Stimulated activated CD4-positive, alpha-beta T cell treated with anti-CD3 and anti-CD28 coated beads, Interleukin-1b, Interleukin-23, amount 100 ng/mL, for 1 hour (primary cell): ENCODE measurements around the gene SMIM22.

Source experiments
- DNase-seq, 2 donors: peaks; one replicate each; pipeline ENCODE4 v3.0.0-alpha.2; 2020; ENCODE audit warnings: low read depth in 2 of 2

The SMIM22 gene

DNA sequence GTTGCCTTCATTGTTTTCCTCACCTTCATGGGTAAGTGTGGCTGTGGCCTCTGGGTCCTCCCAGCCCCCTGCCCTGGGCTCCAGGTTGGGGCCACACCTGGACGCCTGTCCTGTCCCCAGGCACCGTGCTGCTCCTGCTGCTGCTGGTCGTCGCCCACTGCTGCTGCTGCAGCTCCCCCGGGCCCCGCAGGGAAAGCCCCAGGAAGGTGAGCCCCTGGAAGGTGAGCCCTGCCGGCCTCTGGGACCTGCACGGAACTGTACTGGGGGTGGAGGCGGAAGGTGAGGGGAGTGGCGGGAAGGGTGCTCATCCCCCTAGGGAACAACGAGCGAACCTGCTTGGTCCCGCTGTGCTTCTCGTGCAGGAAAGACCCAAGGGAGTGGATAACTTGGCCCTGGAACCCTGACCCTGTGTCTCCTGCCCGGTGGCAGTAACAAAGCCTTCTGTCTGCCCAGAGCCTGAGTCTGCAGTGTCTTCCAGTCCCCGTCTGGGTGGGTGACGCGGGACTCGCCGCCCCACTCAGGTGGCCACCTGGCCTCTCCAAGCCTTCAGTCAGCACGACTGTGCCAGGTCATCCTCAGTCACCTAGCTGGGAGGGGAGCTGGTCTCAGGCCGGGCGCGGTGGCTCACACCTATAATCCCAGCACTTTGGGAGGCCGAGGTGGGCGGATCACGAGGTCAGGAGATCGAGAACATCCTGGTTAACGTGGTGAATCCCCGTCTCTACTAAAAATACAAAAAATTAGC is 831 bp downstream of the SMIM22 start:
- DNase-seq, result no peak

DNA sequence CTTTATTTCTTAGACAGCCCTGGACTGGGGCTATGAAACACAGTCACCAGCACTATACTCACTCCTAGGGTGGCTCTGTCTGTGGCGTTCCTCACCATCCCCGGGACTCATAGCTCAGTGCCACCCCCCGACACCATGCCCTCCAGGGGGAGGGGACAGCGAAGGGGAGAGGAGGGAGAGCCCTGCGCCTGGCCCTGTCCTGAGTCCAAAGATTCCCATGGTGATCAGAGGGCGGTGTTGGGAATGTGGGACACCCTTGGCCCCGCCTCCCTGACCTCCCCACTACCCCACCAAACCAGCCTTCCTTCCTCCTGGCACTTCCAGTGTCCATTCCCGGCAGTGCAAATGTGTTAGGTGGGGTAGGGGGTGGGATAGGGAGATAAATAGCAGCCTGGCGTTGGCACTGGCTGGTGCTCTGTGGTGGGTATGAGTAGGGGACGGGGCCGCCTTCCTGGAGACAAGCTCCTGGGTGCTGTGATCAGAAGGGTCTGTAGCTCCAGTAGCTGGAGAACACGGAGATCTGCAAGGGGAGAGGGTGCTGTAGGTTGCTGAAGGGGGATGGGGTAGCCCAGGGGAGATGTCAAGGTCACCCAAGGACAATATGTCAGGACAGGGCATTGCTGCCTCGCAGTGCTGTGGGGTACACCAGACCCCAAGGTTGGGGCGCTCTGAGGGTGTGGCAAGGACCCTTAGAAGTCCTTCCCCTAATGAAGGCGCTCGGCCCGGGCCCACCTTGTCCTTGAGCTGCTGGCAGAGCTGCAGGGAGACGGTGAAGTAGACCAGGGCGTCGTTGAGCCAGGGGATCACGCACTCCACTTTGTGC is 2.0 kb downstream of the SMIM22 start:
- no peak for DNase-seq

GRCh38 chr16:4797805-4798252 is 2.7 kb downstream of the SMIM22 start:
- DNase-seq, result no peak

DNA sequence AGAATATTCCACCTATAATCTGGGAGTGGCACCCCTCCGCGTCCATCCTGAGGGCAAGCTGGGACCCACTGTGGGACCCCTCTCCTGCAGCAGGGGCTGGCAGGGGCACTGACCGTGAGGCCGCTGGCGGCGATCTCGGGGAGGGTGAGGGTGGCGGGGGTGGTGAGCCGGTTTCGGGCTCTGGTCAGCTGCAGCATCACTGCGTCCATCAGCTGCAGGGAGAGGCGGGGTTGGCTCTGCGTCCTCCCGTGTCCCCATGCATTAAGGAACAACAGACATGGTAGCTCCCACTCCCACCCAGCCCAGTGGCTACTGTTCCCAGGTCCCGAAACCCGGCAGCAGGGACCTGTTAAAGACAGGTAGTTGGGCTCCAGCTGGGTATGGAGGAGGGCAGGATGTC is 3.3 kb downstream of the SMIM22 start:
- no peak for DNase-seq

- no peak for DNase-seq
Observed at GRCh38 chr16:4799171-4799855, 4.1 kb downstream of the SMIM22 start.

GRCh38 chr16:4800290-4801041 is 5.3 kb downstream of the SMIM22 start:
- no peak for DNase-seq

- no peak for DNase-seq
Observed at GRCh38 chr16:4801051-4801961, 6.1 kb downstream of the SMIM22 start.

DNA sequence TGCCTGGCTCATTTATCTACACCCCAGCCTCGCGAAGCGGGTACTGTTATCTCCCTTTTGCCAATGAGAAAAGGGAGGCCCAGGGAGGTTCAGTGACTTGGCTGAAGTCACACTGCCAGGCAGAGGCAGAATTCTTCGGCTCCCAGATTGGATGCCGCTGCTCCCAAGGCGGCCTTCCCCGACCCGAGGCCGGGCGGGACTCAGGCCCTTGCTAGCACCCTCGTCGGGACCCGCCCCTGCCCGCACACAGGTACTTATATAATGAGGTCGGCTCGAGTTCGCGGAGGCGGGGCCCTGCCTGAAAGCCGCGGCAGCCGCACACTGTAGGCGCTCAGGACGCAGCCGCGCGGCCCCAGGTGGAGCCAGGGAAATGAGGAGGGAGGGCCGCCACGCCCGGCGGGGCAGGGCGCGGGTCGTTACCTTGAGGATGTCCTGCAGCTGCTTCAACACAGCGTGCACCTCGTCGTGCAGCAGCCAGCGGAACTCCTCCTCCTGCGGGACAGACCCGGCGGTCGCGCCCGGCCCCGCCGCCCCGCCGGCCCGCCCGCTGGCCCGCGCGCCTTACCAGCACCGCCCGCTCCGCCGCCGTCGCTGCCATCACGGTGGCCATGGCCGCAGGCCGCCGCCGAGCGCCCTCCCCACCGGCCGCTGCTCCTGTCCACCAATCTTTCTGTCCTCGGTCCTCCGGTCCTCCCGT is 6.9 kb downstream of the SMIM22 start, which contains the start of gene ROGDI:
Gene ROGDI, minus strand, starts transcription at position 672 of the 697 bp plus-strand sequence. Its CDS starts 62 bp downstream, at position 610.
- peak; percentile 44 to 48 for DNase-seq

GRCh38 chr16:4802659-4803287 is 7.6 kb downstream of the SMIM22 start:
- peak; percentile 55 to 83 for DNase-seq

DNA sequence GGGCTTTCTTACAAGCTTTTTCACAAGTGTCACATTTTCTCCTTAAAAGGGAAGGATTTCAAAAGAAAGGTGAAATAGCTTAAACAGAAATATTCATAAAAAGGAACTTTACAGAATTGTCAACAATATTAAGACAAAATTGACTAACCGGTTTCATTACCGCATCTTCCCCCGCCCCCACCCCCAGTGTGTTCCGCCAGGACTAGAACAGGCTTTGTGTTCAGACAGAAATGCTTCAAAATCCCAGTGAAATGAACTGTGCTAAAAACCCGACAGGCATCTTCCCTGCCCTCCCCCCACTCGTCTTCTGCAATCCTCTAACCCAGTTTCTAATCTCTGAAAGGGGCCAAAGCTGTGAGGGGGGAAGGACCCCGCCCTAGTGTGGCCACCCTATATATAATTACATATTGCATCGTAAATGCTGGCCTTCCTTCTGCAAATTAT is 8.3 kb downstream of the SMIM22 start:
- no peak for DNase-seq

DNA sequence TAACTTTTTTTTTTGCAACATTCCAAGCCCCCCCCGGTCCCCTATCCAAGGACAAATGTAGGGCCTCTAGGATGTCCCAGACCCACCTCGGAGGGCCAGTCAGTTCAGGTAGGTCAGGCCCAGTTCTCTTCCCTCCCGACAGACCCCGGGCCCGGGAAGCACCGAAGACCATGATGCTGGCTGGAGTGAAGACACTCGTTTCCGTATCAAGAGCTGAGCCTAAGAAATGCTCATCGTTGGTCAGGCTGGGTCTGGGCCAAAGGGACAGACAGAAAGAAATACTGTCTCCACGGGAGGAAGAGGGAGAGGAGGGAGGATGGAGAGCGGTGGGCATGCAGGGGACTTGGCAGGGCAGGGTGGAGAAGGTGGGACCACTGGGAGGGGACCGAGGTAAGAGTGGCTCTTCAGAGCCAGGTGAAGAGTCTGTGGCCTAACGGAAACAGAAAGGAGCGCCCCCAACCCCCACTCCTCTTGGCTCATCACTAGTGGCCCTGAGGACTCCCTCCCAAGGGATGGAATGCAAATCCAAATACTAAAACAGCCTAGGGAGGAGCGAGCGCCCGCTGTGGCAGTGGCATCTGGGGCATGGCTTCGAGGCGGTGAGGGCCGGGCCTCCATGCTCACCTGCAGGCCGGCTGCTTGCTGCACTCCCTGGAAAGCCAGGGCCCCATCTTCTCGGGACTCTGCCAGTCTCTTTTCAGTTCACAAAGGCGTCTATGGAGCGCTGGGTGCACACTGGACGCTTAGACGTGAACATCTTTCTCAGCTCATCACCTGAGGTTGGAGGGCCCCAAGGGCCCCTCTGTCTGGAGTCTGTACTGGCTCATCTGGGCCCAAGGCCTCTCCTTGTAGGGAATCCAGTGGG is 9.0 kb downstream of the SMIM22 start:
- DNase-seq, result no peak

GRCh38 chr16:4805231-4805630 is 10.1 kb downstream of the SMIM22 start:
- no peak for DNase-seq

GRCh38 chr16:4806280-4806679 is 11.1 kb downstream of the SMIM22 start:
- DNase-seq, result no peak

- DNase-seq, result no peak
Observed at GRCh38 chr16:4811242-4811641, 16.1 kb downstream of the SMIM22 start.

DNA sequence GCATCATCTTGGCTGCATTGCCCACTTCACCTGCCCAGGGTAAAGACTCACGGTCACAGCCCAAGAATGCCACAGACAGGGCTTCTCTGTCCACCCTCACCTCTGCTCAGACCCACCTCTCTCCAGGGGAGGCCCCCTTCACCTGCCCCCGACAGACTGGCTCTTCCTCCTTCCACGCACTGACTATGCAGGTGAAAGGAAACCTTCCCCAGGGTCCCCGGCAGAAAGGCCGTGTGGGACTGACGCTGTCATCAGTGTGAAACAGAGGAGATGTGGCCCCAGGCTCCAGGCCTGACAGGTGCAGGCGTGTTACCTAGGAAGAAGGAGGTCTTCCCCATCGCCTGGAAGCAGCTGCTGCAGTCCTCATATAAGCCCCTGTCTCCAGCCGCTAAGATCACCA is 16.6 kb downstream of the SMIM22 start:
- no peak for DNase-seq

DNA sequence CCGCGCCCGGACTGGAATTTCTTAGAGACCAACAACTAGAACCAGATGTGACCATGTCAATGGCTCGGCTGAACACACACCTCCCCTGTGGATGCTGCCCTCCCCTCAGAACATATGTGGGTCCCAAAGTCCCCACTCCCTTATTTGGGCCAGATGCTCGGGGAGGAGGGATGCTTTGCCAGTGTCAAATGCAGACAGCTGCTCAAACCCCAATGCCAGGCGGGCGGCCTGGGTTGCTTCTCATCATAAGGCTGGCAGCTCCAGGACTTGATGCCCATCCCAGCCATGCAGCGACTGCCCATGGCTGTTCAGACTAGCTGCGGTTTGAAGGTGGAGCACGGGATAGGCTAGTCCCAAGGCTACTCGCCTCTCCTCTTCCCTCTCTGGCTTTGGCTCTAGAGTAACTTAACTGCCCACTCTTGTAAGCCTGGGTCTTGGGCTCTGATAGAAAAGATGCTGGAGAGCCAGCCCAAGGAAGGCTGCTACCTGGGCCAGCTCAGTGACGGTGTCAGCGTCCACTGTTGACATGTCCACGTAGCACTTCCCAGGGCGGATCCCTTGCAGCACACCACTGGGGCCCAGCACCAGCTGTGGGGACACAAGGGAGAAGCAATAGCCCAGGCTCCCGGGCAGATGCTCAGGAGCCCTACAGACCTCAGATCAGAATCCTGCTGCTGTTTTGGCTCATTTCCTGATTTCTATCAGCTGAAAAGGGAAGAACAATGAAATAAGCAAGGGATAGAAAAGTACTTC is 18.3 kb downstream of the SMIM22 start:
- DNase-seq, result no peak

DNA sequence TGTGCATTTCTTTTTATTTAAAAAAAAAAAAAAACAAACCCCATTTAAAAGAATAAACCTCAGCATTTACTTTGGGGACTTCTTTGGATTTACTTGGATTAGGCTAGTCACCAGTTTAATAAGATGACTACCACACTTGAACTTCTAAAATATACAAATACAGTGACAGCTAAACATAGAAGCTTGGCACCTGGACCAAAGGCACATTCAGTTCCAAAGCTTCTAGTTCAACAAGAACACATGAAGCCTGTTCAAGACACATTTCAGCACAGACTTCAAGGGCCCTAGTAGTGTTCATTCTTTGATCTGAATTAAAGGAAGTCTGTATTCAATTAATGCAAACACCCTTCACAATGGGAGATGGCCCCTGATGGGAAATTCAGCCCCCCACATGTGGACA is 18.9 kb downstream of the SMIM22 start:
- no peak for DNase-seq
